Stimulated activated naive B cell treated with anti-CD40 and anti-IgM and Interleukin-4, amounts not matched to agents 10 μg/mL and 1 μg/mL and 100 μg/mL, for 72 hours (primary cell): ENCODE data around the gene SLC25A19.
"Not testable (repeated sequence)": the region's sequence is repeated elsewhere in the genome, so short reads cannot be mapped to it uniquely, and the experiment has no call there.

ENCODE experiments used
- ATAC-seq, 2 donors: fragments of 150-1000 bp; cut with Tn5 transposase; replicated peaks; 2 replicates each; pipeline ENCODE4 v1.10.0; 2021; ENCODE audit warnings: moderate library complexity in 1 of 2
- DNase-seq: peaks from one replicate; pipeline ENCODE4 v3.0.0; 2021
- H3K27ac Mint-ChIP-seq: one replicate; pipeline ENCODE4 v1.8.0; 2022; ENCODE audit warnings: mild to moderate bottlenecking, mixed read lengths
- H3K27me3 Mint-ChIP-seq, 2 donors: one replicate each; pipeline ENCODE4 v1.8.0; 2022; ENCODE audit warnings: mixed read lengths in 2 of 2
- H3K36me3 Mint-ChIP-seq, 2 donors: one replicate each; pipeline ENCODE4 v1.8.0; 2022; ENCODE audit warnings: mixed read lengths in 2 of 2, mild to moderate bottlenecking in 1 of 2
- H3K4me1 Mint-ChIP-seq, 2 donors: one replicate each; pipeline ENCODE4 v1.8.0; 2022; ENCODE audit warnings: mixed read lengths in 2 of 2, mild to moderate bottlenecking in 1 of 2
- H3K4me3 Mint-ChIP-seq, 2 donors: one replicate each; pipeline ENCODE4 v1.8.0; 2022; ENCODE audit warnings: mild to moderate bottlenecking in 2 of 2, mixed read lengths in 2 of 2, moderate library complexity in 1 of 2
- H3K9me3 Mint-ChIP-seq, 2 donors: one replicate each; pipeline ENCODE4 v1.8.0; 2022; ENCODE audit warnings: mixed read lengths in 2 of 2, mild to moderate bottlenecking in 1 of 2

Gene SLC25A19

DNA sequence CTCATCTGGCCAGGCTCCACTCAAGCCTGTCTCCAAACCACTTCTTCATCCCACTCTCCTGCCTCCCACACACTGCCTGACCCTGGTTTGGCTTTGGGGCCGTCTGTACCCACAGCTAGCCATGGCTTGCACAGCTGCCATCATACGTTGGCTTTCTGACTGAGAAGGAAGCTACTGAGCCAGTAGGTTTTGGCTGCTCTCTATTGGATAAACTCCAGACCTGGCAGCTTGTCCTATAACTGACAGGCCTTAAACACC, 22.2 kb downstream of the SLC25A19 start:
- H3K36me3 Mint-ChIP-seq: peaks cover 31 to 35% of the 10 kb centered on the region in 2 donors
- no peak overlapping the region for H3K4me3 Mint-ChIP-seq
- H3K9me3 Mint-ChIP-seq: no peaks in the 10 kb centered on the region
- peak overlapping the region; percentile 33 for H3K27ac Mint-ChIP-seq
- DNase-seq (no peak), ATAC-seq (no peak)
- H3K27me3 Mint-ChIP-seq: no peaks in the 10 kb centered on the region
- H3K4me1 Mint-ChIP-seq: peaks cover 23 to 60% of the 10 kb centered on the region in 2 donors

DNA sequence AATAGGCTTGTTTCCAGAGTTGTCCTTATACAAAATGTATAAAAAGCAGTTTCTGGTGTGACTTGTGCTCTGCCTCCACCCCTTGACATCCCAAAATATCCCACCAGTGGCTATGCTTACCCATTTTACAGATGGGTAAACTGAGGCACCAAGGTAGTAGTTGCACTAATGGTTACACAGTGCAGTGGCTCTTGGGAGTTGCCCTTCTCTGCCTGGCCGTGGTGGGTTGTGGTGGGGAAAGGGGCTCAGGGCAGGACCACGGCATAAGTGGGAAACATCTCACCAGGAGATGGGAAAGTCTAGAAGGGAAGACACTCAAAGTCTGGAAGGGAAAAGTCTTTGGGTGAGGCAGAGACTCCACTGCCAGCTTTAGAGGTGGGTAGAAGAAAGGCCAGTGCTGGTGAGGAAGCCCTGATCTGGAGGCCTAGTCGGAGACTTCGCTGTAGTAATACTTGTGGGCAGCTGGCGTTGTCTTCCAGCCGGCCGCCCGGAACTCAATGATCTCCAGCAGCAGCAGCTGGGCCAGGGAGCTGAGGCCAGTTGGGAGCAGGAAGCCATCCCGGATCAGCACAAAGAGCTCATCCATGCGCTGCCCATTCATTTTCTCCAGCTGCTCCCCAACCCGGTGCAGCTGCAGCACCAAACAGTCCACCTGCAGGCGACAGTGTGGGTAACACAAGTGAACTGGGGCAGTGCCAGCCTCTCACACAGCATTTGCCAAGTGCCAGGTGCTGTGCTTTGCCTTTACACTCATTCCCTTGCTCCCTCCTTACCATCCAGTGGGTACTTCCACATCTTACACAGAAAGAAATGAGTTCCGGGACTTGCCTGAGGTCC, 22.7 kb downstream of the SLC25A19 start:
- DNase-seq: no peak
- no peak for ATAC-seq
- no peak overlapping the region for H3K4me3 Mint-ChIP-seq
- no peak overlapping the region for H3K27ac Mint-ChIP-seq
- no peaks in the 10 kb centered on the region for H3K27me3 Mint-ChIP-seq
- peaks cover 20 to 55% of the 10 kb centered on the region in 2 donors for H3K4me1 Mint-ChIP-seq
- H3K9me3 Mint-ChIP-seq: no peaks in the 10 kb centered on the region
- peaks cover 32 to 36% of the 10 kb centered on the region in 2 donors for H3K36me3 Mint-ChIP-seq

DNA sequence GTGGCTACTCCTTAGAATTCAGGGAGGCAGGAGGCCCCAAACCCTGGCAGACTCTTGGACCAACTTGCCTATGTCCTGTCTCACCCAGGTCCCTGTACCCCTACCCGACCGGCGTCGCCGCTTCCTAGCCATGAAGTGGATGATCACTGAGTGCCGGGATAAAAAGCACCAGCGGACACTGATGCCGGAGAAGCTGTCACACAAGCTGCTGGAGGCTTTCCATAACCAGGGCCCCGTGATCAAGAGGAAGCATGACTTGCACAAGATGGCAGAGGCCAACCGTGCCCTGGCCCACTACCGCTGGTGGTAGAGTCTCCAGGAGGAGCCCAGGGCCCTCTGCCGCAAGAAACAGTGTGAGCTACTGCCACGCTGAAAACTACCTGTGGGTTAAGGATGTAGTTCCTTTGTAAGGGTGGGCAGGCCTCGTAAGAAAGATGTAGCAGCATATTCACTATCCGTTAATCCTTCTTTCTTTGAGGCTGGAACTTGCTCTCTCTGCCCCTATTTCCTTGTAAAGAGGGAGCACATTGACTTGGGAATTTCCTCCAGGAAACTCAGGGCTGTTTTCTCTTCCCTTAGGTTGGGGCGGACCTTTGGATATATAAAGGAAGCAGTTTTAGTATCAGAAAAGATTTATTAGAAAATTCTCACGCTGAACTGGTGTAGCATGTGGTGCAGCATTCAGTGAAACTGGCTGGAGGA, 23.5 kb downstream of the SLC25A19 start:
- no peak overlapping the region for H3K27ac Mint-ChIP-seq
- peaks cover 33 to 40% of the 10 kb centered on the region in 2 donors for H3K36me3 Mint-ChIP-seq
- no peaks in the 10 kb centered on the region for H3K27me3 Mint-ChIP-seq
- H3K4me1 Mint-ChIP-seq: peaks cover 20 to 59% of the 10 kb centered on the region in 2 donors
- no peaks in the 10 kb centered on the region for H3K9me3 Mint-ChIP-seq
- no peak overlapping the region for H3K4me3 Mint-ChIP-seq
- no peak for ATAC-seq
- DNase-seq: no peak

DNA sequence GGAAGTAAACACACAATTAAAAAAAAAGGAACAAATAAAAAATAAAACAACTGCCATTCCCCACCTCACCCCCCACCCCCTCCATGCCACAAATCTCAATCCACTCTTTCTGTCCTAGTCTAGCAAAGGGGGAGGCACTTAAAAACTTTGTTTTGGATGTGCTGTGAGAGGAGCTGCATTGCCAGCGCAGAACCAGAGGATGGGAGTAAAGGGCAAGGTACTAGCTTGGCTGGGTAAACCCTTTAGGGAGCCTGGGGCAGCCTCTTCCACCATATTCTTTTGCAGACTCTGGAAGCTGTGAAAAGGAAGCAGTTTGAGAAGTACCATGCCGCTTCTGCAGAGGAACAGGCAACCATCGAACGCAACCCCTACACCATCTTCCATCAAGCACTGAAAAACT, 26.2 kb downstream of the SLC25A19 start:
- Mint-ChIP-seq H3K9me3 (no peaks in the 10 kb centered on the region), H3K36me3 (peaks cover 38 to 47% of the 10 kb centered on the region in 2 donors), H3K4me1 (peaks cover 20 to 68% of the 10 kb centered on the region in 2 donors), H3K27ac (peak overlapping the region; percentile 100), H3K27me3 (no peaks in the 10 kb centered on the region), H3K4me3 (peak overlapping the region; percentile 50 to 99)
- DNase-seq (no peak), ATAC-seq (no peak)

DNA sequence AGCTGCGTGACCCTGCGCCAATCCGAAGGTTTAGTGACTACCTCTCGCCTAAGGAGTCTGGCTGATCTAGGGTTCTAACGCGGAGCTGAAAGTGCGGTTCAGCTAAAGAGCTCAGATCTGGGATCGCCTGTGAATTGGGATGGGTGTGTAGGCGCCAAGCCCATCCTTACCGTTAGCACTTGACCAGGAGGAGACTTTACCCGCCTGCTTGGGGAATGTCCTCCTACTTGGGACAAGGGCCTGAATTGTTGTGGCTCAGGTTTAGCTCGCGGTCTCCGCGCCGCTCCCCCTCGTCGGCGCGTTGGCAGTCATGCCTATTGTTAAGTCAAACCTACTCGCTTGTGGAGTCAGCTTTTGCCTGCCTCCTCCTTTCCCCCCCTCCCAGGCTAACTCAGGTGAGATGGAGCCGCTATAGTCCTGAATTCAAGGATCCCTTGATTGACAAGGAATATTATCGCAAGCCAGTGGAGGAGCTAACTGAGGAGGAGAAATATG, 27.1 kb downstream of the SLC25A19 start:
- Mint-ChIP-seq H3K9me3 (no peaks in the 10 kb centered on the region), H3K4me1 (peaks cover 26 to 68% of the 10 kb centered on the region in 2 donors), H3K27me3 (no peaks in the 10 kb centered on the region), H3K27ac (peak overlapping the region; percentile 100), H3K36me3 (peaks cover 30 to 42% of the 10 kb centered on the region in 2 donors), H3K4me3 (peak overlapping the region; percentile 89 to 99)
- ATAC-seq (peak; percentile 26 to 28), DNase-seq (no peak)

DNA sequence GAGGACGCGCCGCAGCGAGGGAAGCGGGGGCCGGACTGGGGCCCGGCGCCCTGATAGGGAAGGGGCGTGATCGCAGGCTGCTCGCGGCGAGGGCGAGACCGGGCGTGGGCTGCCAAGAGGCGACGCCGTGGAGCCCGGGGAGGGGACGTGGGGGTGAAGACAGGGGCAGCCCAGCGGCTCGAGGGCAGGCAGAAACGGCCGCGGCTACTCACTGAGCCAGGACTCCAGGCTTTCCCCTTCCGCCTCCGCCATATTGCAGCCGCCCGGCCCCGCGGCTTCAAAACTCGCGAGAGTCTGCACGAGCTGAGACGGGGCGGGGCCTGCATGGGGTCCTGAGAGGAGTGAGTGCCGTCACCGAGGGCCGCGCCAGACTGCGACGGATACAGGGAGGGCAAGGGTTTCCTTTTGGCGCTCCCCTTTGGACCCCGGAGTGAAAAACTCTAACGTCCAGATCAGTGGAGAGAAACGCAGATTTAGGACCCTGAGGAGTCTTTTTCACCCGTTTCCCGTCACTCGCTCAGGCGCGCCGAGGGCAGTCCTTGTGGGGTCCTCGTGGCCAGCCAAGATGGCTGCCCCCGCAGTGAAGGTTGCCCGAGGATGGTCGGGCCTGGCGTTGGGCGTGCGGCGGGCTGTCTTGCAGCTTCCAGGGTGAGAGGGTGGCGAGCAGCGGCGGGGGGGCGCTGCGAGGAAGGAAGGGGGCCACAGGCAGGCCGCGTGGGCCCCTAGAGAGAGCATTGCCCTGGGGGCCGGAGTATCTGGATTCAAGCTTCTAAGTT, 27.7 kb downstream of the SLC25A19 start, which contains the start of the genes GGA3 and MRPS7:
GGA3 (minus strand) TSS at position 271 of the 776 bp plus-strand sequence; CDS start at position 252, 19 bp downstream.
MRPS7 (plus strand) TSS at position 544 of the 776 bp plus-strand sequence; CDS start at position 566, 22 bp downstream.
- ATAC-seq: peak; percentile 91 to 97
- H3K4me1 Mint-ChIP-seq: peaks cover 26 to 69% of the 10 kb centered on the region in 2 donors

DNA sequence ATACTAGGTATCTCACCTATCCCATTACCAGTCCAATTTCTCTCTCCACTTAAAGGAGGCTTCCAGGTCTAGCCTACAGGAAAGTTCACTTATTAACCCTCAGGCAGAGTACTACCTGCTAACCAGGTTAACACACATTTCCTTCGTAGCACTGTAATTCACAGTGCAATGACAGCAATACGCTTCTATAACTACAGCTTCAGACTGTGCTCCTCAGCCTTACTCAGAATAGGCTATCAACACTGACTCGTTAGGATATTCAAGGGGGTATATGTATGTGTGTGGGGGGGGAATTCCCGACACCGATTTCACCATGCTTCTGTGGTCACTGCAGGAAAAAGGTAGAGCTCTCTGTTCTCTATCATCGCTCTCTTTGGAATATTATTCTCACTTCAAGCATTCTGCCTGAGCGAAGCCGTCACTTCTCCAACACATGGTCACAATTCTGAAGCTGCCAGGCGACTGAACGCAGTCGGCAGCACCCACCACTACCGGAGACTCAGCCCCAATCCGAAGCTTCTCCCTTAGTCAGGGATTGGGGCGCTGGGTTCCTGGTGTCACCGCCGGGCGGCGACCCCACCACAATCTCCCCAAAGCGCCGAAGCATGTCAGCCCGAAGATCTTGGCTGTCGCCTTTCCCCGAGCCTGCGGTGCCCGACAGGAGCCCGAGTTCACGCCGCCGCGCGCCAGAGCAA, 28.4 kb downstream of the SLC25A19 start:
- no peak for DNase-seq
- Mint-ChIP-seq H3K4me3 (peak overlapping the region; percentile 89 to 99), H3K4me1 (peaks cover 33 to 76% of the 10 kb centered on the region in 2 donors), H3K9me3 (no peaks in the 10 kb centered on the region), H3K27ac (peak overlapping the region; percentile 100), H3K36me3 (peaks cover 25 to 38% of the 10 kb centered on the region in 2 donors), H3K27me3 (no peaks in the 10 kb centered on the region)
- peak; percentile 42 to 62 for ATAC-seq

More for the DNA sequence above, 27.7 kb downstream of the SLC25A19 start, which contains the start of the genes GGA3 and MRPS7:
- Mint-ChIP-seq H3K36me3 (peaks cover 27 to 38% of the 10 kb centered on the region in 2 donors), H3K9me3 (no peaks in the 10 kb centered on the region), H3K4me3 (peak within 1 kb of the TSS; percentile 89 to 99), H3K27ac (peak within 1 kb of the TSS; percentile 100), H3K27me3 (no peaks in the 10 kb centered on the region)
- peak; percentile 93 for DNase-seq

DNA sequence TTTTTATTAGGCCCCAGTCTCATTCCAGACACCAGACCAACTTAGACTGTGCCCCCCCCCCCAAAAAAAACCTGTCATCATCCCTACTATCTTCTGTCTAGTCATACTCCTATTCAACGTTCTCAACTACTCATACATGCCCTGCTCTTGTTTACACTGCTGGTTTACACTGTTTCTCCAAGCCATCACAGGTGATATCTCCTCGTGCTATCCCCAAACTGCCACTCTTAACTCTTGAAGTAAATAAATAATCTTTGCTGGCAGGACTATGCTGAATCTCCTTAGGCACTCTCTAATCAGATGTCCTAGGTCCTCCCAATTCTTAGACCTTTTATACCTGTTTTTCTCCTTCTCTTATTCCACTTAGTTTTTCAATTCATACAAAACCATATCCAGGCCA, 32.0 kb downstream of the SLC25A19 start:
- not testable (repeated sequence) for DNase-seq, H3K4me3 Mint-ChIP-seq, H3K27ac Mint-ChIP-seq, ATAC-seq, H3K27me3 Mint-ChIP-seq, H3K9me3 Mint-ChIP-seq
- Mint-ChIP-seq H3K36me3 (peaks cover 17 to 43% of the 10 kb centered on the region in 2 donors), H3K4me1 (peaks cover 59 to 92% of the 10 kb centered on the region in 2 donors)

DNA sequence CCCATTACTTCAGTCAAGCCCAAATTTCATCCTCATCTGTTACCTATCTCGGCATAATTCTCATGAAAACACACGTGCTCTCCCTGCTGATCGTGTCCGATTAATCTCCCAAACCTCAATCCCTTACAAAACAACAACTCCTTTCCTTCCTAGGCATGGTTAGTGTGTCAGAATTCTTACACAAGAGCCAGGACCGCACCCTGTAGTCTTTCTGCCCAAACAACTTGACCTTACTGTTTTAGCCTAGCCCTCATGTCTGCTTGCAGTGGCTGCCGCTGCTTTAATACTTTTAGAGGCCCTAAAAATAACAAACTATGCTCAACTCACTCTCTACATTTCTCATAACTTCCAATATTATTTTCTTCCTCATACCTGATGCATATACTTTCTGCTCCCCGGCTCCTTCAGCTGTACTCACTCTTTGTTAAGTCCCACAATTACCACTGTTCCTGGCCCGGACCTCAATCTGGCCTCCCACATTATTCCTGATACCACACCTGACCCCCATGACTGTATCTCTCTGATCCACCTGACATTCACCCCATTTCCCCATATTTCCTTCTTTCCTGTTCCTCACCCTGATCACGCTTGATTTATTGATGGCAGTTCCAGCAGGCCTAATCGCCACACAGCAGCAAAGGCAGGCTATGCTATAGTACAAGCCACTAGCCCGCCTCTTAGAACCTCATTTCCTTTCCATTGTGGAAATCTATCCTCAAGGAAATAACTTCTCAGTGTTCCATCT, 33.1 kb downstream of the SLC25A19 start:
- DNase-seq, H3K9me3 Mint-ChIP-seq, ATAC-seq, H3K27me3 Mint-ChIP-seq: not testable (repeated sequence)
- H3K36me3 Mint-ChIP-seq: peaks cover 13 to 41% of the 10 kb centered on the region in 2 donors
- H3K4me3 Mint-ChIP-seq: peak overlapping the region in 1 of 2 donors; percentile 33
- peak overlapping the region; percentile 53 for H3K27ac Mint-ChIP-seq
- peaks cover 66 to 99% of the 10 kb centered on the region in 2 donors for H3K4me1 Mint-ChIP-seq

DNA sequence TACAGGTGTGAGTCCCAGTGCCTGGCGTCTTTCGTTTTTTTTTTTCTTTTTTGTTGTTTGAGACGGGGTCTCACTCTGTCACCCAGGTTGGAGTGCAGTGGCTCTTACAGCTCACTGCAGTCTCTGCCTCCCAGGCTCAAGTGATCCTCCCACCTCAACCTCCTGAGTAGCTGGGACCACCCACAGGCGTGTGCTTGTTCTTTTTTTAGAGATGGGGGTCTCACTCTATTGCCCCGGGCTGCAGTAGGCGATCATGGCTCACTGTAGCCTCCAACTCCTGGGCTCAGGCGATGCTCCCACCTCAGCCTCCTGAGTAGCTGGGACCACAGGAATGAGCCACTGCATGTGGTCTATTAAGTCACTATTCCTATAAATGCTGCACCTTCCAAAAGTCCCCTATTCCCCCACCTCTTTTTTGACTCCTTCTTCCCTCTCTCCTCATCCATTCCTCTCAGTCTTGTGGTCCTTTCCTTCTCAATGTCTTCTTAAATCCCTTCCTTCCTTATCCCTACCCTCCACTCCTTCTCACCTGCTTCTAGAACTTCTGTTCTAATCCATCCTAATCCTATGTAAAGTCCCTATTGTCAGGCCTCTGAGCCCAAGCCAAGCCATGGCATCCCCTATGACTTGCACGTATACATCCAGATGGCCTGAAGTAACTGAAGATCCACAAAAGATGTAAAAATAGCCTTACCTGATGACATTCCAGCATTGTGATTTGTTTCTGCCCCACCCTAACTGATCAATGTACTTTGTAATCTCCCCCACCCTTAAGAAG, 37.0 kb downstream of the SLC25A19 start:
- peak overlapping the region; percentile 50 to 74 for H3K4me3 Mint-ChIP-seq
- no peak for ATAC-seq
- no peak for DNase-seq
- peak overlapping the region; percentile 94 for H3K27ac Mint-ChIP-seq
- no peaks in the 10 kb centered on the region for H3K27me3 Mint-ChIP-seq
- no peaks in the 10 kb centered on the region for H3K9me3 Mint-ChIP-seq
- H3K4me1 Mint-ChIP-seq: peaks cover 71 to 90% of the 10 kb centered on the region in 2 donors
- H3K36me3 Mint-ChIP-seq: peaks cover 14 to 31% of the 10 kb centered on the region in 2 donors

DNA sequence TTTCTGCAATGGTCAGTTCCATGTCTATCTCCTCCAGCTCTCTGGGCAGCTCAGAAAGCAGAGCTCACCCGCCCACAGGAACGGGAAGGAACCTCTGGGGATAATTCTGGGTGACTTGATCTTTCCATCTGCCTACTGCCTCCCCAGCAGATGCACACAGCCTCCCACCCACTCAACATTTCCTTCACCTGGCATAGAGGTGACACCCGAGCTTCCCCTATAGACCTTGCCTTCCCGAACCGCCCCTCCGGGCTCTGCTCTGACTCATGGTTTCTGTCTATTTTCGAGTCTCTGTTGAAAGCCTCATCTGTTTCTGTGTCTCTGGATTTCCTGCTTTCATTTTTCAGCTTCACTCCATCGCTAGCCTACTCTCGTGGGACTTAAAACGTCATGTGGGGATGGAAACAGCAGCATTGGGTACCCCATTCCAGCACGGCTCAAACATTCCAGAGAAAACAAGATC, 39.2 kb downstream of the SLC25A19 start:
- Mint-ChIP-seq H3K4me1 (peaks cover 63 to 85% of the 10 kb centered on the region in 2 donors), H3K9me3 (no peaks in the 10 kb centered on the region), H3K27me3 (no peaks in the 10 kb centered on the region), H3K36me3 (peaks cover 22 to 47% of the 10 kb centered on the region in 2 donors), H3K27ac (peak overlapping the region; percentile 98), H3K4me3 (peak overlapping the region; percentile 78 to 83)
- DNase-seq: peak; percentile 79
- peak; percentile 94 to 96 for ATAC-seq

DNA sequence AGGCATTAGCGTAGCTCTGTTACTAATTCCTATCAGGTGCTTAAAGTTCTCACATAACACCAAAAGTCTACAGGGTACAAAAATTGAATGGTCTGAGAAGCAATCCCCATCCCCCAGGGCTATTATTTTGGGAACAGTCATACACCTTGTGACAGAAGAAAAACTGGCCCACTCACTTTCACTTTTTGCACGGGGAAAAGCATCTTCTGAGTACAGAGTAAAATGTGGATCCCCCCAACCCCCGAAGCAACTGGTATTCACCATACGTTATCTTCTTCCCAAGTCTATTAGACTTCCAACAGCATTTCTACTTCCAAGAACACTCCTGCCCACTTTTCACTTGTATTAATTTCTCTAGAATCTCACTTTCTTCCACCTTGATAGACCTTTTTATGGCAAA, 39.7 kb downstream of the SLC25A19 start:
- peak; percentile 24 to 40 for ATAC-seq
- H3K9me3 Mint-ChIP-seq: no peaks in the 10 kb centered on the region
- peaks cover 22 to 49% of the 10 kb centered on the region in 2 donors for H3K36me3 Mint-ChIP-seq
- H3K27me3 Mint-ChIP-seq: no peaks in the 10 kb centered on the region
- no peak for DNase-seq
- H3K27ac Mint-ChIP-seq: peak overlapping the region; percentile 98
- H3K4me3 Mint-ChIP-seq: peak overlapping the region; percentile 78 to 83
- peaks cover 61 to 83% of the 10 kb centered on the region in 2 donors for H3K4me1 Mint-ChIP-seq
